Stimulated activated CD4-positive, alpha-beta T cell treated with anti-CD3 and anti-CD28 coated beads, Interleukin-15, amount 100 ng/mL, for 1 hour (primary cell): ENCODE results near the gene CYB561A3.
A peak's percentile ranks its signal among the peaks of the same experiment; 100 is the strongest.

ENCODE experiments used
- DNase-seq, 2 donors: peaks; one replicate each; pipeline ENCODE4 v3.0.0-alpha.2; 2020; ENCODE audit warnings: low read depth in 1 of 2, low spot score in 1 of 2

The CYB561A3 gene

DNA sequence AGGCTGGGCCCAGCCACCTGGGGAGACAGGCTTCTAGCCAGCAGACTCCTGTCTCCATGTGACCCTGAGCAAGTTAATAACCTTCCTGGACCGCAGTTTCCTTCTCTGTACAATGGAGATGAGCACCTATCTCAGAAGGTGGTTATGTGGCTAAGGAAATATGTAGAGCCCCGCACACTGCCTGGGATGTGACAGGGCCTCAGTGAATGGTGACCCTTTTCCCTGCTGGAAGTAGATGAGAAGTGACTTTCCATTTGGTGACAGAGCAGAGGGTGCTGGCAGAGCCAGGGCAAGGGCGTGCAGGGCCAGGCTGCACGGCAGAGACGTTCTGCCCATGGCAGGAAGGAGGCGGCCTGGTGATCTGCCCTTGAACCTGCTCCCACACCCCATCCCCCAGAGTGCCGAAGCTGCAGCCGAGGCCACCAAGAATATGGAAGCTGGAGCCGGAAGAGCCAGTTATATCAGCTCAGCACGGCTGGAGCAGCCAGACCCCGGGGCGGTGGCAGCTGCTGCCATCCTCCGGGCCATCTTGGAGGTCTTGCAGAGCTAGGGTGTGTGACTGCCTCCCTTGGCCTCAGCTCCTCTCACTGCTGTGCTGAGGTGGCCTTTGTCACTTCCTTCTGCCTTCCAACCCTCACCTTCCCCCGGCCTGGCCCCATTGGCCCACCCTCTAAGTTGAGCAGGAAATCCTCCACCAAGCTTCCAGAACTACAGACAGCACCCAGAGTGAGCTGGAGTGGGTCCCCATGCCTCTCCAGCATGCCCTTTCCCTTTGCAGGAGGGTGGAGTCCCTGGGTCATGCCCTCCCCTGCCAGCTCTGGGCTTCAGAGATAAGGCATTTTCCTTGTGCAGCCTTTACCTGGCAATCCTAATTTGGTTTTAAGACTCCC, 15.5 kb downstream of the CYB561A3 start:
- DNase-seq = no peak

DNA sequence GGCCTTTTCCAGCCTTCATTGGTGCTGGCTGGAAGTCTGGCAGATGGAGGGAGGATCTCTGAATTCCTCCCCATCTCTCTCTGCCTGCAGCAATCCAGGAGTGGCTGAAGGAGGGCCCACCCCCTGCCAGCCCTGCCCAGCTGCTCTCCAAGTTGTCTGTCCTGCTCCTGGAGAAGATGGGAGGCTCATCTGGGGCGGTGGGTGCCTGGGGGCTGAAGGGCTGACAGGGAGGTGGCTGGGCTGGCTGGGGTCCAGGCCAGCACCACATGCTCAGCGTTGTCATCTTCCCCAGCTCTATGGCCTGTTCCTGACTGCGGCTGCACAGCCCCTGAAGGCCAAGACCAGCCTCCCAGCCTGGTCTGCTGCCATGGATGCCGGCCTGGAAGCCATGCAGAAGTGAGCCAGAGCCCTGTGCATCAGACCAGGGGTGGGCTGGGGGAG, 16.5 kb downstream of the CYB561A3 start:
- DNase-seq = no peak

DNA sequence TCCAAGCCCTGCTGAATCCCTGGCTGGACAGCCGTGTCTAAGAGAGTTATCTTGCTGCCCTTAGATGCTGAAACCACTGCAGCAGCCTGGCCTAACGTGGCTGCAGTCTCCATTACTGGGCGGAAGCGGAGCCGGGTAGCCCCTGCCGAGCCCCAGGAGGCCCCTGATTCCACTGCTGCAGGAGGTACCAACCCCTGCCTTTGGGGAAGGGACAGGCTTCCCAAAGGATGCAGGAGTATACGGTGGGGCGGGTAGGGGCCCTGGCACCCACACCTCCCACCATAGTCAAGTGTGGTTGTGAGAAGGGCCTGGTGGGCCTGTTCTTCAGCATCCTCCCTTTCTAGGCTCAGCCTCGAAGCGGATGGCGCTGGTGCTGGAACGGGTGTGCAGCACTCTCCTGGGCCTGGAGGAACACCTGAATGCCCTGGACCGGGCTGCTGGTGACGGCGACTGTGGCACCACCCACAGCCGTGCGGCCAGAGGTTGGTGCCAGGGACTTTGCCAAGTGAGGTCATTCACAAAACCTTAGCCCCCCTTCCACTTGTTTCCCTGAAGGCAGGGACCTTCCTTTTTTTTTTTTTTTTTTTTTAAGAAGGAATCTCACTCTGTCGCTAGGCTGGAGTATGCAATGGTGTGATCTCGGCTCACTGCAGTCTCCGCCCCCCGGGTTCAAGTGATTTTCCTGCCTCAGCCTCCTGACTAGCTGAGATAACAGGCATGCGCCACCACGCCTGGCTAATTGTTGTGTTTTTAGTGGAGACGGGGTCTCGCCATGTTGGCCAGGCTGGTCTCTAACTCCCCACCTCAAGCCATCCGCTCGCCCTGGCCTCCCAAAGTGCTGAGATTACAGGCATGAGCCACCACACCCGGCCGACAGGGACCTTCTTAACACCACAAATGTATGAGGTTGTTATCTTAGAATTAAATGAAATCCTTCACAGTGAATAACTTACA, 17.6 kb downstream of the CYB561A3 start:
- DNase-seq = no peak

GRCh38 chr11:61342207-61342803, 19.4 kb downstream of the CYB561A3 start:
- DNase-seq = no peak

DNA sequence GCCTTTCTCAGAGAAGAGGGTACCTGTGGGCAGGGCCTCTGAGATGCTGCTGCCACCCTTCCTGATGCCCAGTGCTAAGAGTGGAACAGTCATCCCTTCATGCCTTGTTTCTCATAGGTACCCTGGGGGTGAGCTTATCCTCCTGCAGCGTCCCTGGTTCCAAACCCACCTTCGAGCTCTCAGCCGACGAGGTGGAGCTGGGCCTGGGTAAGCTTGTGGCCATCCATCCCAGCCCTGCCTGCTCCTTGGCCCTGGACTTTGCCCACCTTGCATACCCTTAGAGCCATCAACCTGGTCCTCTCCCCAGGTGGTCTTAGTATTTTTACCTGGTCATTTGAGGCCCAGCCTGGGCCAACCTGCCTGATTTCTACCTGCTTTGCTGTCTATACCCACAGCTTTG, 20.0 kb downstream of the CYB561A3 start:
- DNase-seq = no peak

DNA sequence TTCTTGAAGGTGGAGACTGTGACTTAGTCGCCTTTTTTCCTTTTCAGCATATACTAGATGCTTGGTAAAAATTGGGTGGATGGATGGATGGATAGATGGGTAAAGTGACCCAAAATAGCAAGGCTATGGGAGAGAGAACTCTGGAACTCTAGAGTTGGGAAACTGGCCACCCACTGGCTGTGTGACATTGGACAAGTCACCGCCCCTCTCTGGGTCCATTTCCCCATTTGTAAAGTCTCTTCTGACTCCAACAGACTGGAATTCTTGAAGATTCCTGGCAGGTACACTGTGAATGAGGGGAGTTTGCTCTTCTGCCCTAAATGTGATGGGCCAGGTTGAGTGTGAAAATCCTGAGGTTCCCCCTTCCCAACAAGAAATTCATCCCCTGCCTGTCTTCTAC, 20.7 kb downstream of the CYB561A3 start:
- no peak for DNase-seq

GRCh38 chr11:61339490-61339878, 22.2 kb downstream of the CYB561A3 start:
- DNase-seq = no peak

DNA sequence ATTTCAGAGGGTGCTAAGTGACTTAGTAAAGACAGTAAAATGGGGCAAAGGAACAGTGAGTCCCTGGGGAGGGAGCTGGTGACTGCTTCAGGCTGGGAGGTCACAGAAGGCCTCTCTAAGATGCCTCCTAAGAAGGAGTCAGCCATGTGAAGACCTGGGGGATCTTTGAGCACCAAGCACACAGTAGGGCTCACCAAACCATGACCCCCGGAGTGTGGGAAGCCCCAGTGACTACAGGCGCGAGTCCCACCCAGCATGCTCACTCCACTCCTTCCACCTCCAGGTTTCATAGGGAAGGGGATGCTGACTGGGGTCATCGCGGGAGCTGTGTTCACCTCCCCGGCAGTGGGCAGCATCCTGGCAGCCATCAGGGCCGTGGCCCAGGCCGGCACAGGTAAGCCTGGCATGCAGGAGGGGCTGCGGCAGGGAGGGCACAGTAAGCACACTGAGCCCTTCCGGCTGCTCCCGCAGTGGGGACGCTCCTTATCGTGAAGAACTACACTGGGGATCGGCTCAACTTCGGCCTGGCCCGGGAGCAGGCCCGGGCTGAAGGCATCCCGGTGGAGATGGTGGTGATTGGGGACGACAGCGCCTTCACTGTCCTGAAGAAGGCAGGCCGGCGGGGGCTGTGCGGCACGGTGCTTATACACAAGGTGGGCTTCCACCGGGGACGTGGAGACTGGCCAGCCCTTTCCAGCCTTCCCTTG, 22.7 kb downstream of the CYB561A3 start:
- no peak for DNase-seq

DNA sequence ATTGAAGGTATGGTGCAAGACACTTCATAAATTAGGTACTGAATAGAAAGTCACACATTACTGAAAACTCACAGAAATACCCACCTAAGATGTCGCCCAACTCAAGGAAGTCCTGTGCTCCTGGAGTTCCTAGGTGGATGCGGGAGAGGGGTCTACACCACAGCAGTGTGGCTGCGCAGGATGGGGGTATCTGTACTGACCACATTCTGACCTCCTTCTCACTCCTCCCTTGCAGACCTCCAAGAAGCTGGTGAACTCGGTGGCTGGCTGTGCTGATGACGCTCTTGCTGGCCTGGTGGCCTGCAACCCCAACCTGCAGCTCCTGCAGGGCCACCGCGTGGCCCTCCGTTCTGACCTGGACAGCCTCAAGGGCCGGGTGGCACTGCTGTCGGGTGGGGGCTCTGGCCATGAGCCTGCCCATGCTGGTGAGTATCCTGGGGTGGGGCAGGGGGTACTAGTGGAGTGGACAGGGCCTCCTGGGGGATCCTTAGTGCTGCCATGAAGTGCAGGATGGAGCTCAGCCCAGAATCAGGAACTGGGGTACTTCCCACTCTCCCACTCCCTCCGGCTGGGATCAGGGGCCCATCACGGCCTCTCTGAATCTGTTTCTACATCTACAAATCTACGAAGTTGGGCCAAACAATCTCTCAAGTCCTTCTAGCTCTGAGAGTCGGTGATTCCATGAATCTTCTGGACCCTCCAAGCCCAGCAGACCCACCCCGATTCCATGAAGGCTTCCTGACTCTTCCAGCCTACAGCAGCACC, 23.8 kb downstream of the CYB561A3 start:
- DNase-seq = no peak

GRCh38 chr11:61336171-61336935, 25.3 kb downstream of the CYB561A3 start:
- peak; percentile 69 to 75 for DNase-seq

DNA sequence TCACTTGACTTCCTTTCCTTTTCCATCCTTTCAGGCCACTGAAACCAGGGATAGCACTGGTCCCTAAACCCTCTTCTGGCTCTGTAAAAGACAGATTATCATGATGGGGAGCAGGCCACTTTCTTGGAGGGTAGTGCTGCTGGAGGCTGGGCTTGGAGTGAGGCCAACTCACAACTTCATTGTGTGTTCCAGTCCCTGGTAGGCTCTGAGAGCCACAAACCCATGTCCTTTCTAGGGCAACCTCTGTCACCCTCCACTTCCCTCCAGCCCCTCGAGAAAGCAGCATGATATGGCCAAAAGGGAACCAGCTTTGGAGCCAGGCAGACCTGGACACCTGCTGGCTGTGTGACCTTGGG, 26.3 kb downstream of the CYB561A3 start:
- DNase-seq = no peak

- no peak for DNase-seq
Measured at GRCh38 chr11:61334434-61335354, 27.0 kb downstream of the CYB561A3 start.

DNA sequence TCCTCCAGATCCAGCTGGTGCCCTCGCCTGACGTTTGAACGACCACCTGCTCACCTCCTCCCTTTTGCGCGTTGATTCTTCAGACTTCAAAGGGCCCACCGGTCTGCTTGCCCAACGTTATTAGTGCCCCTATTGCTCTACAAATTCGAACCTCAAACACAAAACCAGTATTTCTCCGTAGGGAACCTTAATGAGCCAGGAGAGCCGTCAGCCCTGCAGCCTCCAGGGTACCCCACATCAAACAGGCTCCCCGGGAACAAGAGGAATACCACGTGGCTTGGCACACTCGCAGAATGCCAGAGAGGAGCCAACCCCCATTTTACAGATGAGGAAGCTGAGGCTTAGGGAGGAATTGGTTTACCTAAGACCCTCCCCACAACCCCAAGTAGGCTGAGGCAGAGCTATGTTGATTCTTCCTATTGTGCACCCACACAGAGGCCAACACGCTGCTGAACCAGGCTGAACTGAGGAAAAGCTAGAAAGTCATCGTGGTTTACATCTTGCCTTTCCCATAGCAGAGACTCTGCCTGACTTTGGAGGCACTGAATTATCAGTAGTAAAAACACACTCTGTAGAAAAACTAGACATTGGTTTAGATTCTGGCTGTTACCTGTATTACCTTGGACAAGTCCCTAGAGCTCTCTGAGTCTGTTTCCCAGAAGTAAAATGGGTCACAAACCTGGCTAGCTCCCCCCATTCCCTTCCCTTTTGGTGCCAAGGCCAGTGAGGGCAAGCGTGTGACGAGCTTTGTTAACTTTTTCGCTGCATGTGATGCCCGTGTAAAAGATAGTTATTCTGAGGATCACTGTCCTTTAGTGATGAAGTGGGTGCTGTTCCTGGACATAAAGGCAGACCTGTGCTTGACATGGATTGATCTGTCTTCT, 27.9 kb downstream of the CYB561A3 start:
- no peak for DNase-seq

DNA sequence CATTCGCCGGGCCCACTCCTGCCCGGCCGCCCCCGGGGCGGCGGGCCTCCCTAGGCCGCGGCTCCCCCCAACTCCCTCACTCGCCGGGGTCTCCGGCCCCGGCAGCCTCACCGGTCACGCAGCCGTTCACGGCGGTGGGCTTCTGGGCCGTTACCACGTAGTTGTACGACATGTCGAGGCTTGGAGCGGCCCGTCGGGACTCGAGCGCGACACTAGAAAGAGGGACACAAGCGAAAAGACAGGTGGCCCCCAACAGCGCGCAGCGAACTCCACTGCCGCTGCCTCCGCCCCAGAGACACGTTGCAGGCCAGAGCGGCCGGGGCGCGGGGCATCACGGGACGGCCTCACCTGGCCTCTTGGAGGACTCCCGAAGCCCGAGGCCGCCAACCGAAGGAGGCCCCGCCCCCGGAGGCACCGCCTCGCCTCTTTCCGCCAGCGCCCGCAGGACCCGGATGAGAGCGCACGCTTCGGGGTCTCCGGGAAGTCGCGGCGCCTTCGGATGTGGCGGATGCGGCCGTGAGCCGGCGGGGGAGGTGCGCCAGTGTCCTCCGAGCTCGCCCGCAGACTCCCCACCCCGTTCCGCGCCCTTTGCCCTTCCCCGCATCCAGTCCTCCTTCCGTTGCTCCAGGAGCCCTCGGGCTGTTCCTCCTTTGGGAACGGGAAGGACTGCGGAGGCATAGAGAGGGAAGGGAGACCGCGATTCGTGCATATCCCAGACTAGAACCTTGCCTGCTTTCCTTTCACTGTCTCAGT, 28.7 kb downstream of the CYB561A3 start, which contains the start of the genes DDB1 and TKFC:
TSS of gene DDB1 (minus strand) at position 309 of the 753 bp plus-strand sequence. CDS start at position 172, 137 bp downstream.
TSS of gene TKFC (plus strand) at position 432 of the 753 bp plus-strand sequence. CDS start 1,501 bp downstream, outside the sequence.
- DNase-seq = peak; percentile 95 to 98

- DNase-seq = no peak
Measured at GRCh38 chr11:61332281-61332796, 29.3 kb downstream of the CYB561A3 start.

- no peak for DNase-seq
Measured at GRCh38 chr11:61331651-61332050, 30.0 kb downstream of the CYB561A3 start.
